Measurements from ENCODE around the gene EXOC6B.
A peak's percentile ranks its signal among the peaks of the same experiment; 100 is the strongest.

EXOC6B gene

GRCh38 chr2:72207334-72207733 lies 618.5 kb downstream of the EXOC6B start:
- no peak for DNase-seq (ENCODE audit: low spot score)

GRCh38 chr2:72205504-72205881 lies 620.3 kb downstream of the EXOC6B start:
- DNase-seq (ENCODE audit: low spot score) = peak; percentile 18

- DNase-seq (ENCODE audit: low spot score) = no peak
Measured at GRCh38 chr2:72204786-72205503, 620.9 kb downstream of the EXOC6B start.

- DNase-seq (ENCODE audit: low spot score) = no peak
Measured at GRCh38 chr2:72204156-72204785, 621.6 kb downstream of the EXOC6B start.

- DNase-seq (ENCODE audit: low spot score) = no peak
Measured at GRCh38 chr2:72198532-72199241, 627.1 kb downstream of the EXOC6B start.

- DNase-seq (ENCODE audit: low spot score) = no peak
Measured at GRCh38 chr2:72193723-72194122, 632.1 kb downstream of the EXOC6B start.

- DNase-seq (ENCODE audit: low spot score) = no peak
Measured at GRCh38 chr2:72191441-72191840, 634.4 kb downstream of the EXOC6B start.

- no peak for DNase-seq (ENCODE audit: low spot score)
Measured at GRCh38 chr2:72185206-72185605, 640.6 kb downstream of the EXOC6B start.

GRCh38 chr2:72183466-72183865 lies 642.4 kb downstream of the EXOC6B start:
- no peak for DNase-seq (ENCODE audit: low spot score)

GRCh38 chr2:72183016-72183415 lies 642.8 kb downstream of the EXOC6B start:
- DNase-seq (ENCODE audit: low spot score) = peak; percentile 14

GRCh38 chr2:72182547-72182946 lies 643.3 kb downstream of the EXOC6B start:
- DNase-seq (ENCODE audit: low spot score) = peak; percentile 24

GRCh38 chr2:72181616-72182015 lies 644.2 kb downstream of the EXOC6B start:
- no peak for DNase-seq (ENCODE audit: low spot score)

GRCh38 chr2:72180351-72180750 lies 645.5 kb downstream of the EXOC6B start:
- no peak for DNase-seq (ENCODE audit: low spot score)

GRCh38 chr2:72178551-72178950 lies 647.3 kb downstream of the EXOC6B start:
- no peak for DNase-seq (ENCODE audit: low spot score)

- no peak for DNase-seq (ENCODE audit: low spot score)
Measured at GRCh38 chr2:72176281-72176680, 649.6 kb downstream of the EXOC6B start.

GRCh38 chr2:72175636-72176035 lies 650.2 kb downstream of the EXOC6B start:
- DNase-seq (ENCODE audit: low spot score) = no peak

- no peak for DNase-seq (ENCODE audit: low spot score)
Measured at GRCh38 chr2:72173640-72174321, 652.1 kb downstream of the EXOC6B start.

- no peak for DNase-seq (ENCODE audit: low spot score)
Measured at GRCh38 chr2:72172478-72172877, 653.4 kb downstream of the EXOC6B start.

GRCh38 chr2:72166279-72166678 lies 659.6 kb downstream of the EXOC6B start:
- DNase-seq (ENCODE audit: low spot score) = no peak

GRCh38 chr2:72165792-72166191 lies 660.0 kb downstream of the EXOC6B start:
- no peak for DNase-seq (ENCODE audit: low spot score)

- DNase-seq (ENCODE audit: low spot score) = no peak
Measured at GRCh38 chr2:72162574-72162973, 663.3 kb downstream of the EXOC6B start.

- no peak for DNase-seq (ENCODE audit: low spot score)
Measured at GRCh38 chr2:72159211-72159993, 666.4 kb downstream of the EXOC6B start.
